AG20443 (cell line): ENCODE results near the gene FCMR.

ENCODE experiments used
- DNase-seq: peaks from one replicate; pipeline ENCODE4 v3.0.0; 2012; ENCODE audit warnings: low spot score, mixed read lengths

The FCMR gene

DNA sequence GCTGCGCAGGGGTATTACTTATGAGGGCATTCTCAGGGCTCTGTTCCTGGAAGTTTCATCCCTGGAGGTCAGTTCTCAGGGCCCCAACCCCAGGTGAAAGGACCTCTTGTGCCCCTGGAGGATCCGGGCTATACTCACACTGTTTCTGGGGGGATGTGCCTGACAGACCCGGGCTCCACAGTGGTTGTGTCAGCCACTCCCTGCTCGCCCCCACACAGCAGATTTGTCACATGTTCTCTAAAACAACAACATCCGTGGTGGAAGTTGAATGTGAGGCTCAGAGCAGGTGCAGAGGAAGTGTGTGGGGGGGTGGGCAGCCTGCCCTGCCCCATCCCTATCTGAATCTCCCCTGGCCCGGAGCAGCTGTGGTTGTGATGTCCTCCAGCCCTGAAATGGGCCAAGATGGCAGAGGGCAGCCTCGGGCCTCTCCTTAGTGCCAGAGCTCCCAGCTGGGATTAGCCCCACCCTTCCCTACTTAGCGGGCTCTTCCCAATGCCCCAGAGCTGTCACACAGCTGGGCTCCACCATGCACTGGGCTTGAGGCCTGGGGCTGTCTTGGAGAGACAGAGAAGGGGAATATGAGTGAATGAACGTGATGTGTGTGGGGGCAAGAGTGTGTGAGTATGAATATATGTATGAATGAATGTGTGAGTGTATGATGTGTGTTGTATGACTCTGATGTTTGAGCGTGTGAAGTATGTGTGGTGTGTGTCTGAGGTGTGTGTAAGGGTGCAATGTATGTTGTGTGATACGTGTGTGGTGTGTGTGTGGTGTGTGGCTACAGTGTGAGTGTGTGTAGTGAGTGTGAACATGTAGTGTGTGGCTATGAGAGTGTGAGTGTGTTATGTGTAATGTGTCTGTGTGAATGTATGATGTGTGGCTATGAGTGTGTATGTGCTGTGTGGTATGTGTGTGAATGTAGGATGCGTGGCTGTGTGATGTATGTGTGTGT, 1.5 kb upstream of the FCMR start:
- no peak for DNase-seq

DNA sequence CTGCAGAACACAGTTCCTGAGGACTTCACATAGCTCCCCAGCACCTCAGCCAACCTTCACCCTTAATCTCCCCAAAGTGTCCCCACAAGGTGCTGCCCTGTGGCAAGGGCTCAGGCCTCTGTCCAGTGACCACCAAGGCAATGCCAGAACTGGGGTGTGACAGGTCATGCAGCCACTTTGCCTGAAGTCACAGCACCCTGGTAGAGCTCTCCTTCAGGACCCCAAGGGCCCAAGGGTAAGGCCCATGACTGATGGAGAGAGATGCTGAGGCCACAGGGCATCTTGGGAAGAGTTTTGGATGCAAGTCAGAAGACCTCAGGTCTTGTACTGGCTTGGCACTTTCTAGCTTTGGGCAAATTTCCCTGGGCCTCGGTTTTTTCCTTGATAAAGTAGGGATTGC, 783 bp upstream of the FCMR start:
- DNase-seq, result no peak

DNA sequence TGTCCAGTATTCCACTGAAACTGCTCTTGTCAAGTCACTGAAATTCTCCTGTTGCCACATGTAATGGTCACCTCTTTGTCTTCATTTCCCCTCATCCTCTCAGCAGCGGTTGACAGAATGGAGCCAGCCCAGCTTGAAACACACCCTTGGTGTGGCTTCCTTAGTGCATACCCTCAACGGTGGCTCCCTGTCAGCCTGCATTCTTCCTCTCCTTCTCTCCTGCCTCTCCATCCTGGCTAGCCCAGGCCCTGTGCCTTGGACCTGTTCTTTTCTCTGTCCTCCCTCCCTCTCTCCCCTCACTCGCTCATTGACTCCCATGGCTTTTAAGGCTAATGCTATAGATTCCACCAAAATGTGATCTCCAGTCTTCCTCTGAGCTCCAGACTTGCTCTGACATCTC, 3.7 kb downstream of the FCMR start:
- DNase-seq, result no peak

DNA sequence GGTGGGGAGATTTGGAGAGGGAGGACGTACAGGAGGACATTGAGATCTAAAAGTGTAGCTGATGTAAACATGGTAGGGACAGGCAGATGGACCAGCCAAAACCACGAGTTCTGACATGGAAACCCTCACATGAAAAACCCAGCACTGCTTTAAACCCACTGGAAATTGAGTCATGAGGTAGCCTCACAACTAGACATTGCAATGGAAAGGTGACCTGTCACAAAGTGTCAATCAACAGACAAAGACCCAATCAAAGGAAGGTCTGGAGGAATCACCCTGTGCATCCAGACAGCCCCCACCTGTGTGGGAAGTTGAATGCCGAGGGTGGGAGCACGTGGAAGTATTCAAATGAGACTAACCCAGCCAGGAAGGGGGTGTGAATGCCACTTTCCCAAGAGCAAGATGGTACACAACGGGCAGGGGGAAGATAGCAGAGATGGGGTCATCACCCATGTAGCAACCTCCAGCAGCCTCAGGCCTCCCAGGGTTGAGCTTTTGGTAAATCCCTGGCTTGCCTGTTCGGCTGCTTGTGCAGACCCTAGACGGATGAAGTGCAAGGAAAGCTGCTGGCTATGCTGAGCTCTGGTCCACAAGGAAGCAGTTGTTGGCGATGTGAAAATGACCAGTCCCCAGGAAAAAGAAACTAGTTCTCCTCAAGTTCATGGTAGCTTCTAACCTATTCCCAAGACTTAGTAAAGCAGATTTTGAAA, 5.6 kb downstream of the FCMR start:
- no peak for DNase-seq

DNA sequence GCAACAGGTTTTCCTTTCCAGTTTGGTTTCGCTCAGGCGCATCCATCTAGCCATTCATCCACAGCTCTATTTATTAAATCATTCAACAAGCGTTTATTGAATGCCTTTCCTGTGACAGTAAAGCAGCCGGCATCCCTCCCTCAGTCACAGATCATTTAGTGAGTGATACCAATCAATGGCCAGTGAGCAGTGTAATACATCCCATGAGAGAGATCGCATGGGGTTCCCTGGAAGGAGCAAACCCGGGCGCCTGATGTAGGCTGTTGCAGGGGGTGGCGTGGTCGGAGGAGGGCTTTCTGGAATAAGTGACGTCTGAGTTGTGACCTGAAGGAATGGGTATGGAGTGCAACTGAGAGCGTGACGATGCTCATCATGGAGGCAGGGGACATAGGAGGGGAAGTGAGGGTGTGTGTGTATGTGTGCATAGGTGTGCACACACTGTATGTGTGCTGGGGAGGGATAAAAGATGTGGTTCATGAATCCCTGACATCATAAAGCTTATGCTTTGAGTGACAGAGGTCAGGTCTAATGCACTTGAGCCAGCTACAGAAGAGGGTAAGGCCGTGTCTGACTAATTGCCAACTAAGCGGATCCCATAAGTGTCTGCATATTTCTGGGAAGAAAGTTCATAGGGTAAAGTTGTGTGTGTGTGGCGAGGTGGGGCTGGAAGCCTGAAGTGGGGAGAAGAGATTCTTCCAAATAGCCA, 6.6 kb downstream of the FCMR start:
- no peak for DNase-seq

DNA sequence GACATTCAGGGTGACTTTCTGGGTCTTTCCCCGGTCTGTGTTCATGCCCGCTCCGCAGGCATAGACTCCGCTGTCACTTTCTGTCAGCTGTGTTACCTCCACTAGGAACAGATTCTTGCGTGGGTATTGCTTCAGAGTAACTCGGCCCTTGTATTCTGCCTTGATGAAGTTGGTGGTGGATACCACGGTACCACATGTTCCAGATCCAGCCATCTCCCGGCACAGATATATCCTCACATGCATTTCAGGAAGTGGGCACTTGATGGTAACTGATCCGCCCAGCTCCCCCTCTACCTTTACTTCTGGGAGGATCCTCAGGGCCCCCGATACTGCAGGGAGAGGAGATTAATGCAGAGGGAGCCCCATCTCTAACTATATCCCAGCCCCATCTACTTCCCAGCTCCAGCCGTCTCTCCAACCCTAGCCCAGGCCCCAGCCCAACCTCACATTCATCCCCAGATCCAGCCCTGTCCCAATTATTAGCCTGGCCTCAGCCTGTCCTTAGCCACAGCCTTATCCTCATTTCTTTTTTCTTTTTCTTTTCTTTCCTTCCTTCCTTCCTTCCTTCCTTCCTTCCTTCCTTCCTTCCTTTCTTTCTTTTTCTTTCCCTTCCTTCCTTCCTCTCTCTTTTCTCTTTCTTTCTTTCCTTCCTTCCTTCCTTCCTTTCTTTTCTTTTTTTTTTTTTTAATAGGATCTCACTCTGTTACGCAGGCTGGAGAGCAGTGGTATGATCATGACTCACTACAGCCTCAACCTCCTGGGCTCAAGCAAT, 7.8 kb downstream of the FCMR start:
- no peak for DNase-seq

DNA sequence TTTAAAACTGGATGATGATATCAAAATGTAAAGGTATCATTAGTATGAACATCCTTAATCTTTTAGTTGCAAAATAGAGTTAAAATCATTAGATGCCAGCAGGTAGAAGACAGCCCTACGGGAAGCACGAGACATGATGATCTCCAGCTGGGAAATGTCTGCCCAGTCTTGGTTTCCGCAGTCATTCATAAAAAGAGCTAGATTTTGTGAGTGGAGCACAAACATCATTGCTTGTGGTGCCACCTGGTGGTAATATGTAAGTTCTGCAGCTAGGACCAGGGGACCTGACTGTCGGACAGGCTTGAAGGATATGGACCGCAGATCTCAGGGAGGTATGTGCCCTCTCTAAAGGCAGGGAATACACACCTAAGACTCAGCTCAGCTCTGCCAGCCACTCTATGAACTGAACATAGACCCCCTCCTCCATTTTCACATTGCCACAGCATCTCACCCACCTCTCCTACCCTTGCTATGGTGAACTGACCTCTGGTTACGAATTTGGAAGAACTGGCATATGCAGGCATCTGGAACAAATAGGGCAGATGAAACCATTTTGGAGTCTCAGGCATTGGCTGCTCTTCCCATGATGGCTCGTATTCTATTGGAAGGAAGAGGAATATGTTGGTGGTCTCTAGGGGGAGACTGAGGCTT, 9.2 kb downstream of the FCMR start:
- peak; percentile 86 for DNase-seq

DNA sequence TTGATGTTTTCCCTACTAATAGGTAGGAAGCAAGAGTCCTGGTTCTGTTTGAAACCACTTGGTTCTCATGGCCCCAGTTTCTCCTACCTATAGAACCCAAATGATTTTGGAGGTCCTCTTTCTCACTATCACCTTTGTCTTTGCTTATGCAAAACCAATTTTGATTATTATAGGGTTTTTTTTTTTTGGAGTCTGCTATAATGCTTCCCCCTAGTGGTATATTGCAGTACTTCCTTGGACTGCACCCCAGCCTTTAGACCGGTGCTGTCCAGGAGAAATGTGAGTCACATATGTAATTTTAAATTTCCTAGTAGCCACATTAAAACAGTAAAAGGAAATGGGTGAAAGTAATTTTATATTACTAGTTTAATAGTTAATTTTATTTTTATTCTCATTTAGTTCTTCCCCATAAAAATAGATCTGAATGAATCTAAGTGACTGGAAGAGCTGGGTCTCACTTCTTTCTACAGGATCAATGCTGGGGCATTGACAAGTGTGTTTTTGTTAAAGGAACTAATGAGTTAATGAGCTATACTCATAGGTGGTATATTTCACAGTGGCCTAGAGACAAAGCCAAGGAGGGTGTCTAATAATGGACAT, 10.6 kb downstream of the FCMR start:
- peak; percentile 79 for DNase-seq

DNA sequence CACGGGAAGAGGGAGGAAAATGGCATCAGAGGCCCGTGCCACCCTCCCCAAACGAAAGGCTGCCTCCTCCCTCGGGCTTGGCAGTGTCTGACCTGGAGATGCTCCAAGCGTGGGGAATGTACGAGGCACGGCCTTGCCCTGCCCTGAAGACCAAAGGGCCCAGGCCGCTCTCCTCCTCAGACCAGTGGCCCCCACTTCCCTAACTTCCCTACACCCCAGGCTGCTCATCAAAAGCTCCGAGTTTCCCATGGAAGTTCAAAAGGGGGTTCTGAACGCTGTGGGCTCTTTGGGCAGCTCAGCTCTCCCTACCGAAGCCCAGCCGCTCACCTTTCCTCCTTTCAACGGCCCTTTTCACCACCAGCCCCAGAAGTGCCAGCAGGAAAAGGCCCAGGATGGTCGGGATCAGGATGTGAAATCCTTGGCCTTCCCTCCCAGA, 11.8 kb downstream of the FCMR start:
- DNase-seq, result no peak

DNA sequence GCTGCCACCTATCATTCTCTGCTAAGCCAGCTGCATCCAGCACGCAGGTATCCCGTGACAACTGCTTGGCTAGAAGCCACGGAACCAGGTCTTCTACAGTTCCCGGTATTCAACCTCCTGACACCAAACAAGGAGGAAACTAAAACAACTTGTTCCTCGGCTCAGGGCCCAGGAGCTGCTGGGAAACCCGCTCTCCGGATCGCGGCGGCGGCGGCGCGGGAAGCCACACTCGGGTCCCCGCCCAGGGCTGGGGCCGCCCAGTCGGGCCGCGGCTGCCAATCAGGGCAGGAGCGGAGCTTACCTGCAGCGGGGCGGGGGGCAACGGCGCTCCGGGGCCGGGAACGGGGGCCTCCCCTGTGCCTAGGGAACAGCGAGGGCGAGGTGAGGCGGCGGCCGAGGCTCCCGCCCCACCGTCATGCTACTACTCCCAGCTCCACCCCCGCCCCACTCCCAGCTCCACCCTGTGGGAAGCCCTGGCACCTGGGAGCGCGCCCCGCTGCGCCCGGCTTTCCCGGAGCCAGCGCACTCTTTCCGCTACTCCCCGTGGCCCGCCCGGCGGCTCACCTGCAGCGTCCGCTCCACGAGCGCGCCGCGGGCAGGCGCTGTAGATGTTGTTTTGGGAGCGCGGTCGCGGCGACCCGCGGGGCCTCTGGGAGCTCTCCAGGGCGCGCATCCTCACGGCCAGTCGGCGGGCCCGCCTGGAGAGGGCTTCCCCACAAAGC, 12.4 kb downstream of the FCMR start:
- DNase-seq, result peak; percentile 54

DNA sequence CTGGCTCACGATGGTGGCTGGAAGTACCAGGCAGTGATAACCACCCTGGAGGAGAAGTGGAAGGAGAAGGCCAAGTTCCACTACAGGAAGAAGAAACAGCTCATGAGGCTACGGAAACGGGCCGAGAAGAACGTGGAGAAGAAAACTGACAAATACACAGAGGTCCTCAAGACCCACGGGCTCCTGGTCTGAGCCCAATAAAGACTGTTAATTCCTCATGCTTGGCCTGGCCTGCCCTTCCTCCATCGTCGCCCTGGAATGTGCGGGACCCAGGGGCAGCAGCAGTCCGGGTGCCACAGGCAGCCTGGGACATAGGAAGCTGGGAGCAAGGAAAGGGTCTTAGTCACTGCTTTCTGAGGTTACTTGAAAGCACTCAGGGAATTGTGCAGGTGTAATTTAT, 13.7 kb downstream of the FCMR start:
- no peak for DNase-seq

DNA sequence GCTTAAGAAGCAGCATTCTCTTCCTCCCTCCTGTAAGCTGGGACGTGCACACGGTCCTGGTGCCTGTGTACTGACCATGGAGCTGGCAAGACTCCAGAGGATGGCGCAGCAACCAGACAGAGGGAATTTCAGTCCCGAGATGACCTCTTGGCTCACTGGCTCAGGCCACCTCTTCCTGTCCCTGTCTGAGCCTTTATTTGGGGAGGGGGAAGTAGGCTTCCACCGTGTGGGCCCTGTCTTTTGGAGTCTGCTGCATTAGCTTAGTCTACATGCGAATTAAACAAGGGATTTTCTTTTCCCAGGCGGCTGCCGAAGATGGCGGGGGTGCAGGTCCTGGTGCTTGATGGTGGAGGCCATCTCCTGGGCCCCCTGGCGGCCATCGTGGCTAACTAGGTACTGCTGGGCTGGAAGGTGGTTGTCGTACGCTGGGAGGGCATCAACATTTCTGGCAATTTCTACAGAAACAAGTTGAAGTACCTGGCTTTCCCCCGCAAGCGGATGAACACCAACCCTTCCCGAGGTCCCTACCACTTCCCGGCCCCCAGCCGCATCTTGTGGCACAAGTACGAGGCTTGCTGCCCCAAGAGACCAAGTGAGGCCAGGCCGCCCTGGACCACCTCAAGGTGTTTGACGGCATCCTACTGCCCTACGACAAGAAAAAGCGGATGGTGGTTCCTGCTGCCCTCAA, 14.3 kb downstream of the FCMR start:
- no peak for DNase-seq

DNA sequence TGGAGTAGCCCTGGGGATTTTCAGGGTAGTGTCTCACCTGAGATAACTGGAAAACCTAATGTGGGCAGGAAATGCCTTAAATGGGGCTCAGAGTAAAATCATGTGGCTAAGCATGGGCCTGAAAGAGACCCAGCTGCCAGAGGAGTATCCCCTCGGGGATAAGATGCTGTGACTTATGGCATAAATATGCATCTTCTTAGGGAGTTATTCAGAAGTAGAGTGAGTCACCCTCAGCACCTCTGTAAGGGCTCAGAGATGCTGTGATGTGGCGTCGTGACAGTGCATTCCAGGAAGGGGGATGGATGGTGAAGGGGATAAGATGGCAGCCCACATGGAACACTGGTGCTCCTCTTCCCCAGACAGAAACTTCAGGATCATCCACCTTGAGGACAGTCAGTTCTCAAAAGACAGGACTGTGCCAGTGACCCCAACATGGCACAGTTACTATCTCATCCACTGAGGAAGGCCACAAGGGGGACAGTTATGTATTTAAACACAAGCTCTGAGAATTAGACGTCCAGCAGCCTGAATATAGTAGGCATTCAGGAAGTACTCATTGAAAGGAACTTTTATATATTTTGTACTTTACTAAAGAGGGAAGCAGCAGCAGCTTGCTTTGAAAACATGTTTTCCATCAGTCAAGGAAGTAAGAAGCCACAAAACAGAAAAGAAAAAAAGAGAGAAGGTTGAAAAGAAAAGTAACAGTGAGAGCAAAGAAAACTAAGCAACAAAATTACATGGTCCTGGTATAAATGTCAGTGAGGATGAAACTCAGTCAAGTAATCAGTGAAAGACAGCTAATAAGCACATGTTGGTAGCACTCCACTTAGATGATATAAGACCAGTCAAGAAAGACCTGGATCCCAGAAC, 16.2 kb downstream of the FCMR start:
- DNase-seq, result peak; percentile 74

DNA sequence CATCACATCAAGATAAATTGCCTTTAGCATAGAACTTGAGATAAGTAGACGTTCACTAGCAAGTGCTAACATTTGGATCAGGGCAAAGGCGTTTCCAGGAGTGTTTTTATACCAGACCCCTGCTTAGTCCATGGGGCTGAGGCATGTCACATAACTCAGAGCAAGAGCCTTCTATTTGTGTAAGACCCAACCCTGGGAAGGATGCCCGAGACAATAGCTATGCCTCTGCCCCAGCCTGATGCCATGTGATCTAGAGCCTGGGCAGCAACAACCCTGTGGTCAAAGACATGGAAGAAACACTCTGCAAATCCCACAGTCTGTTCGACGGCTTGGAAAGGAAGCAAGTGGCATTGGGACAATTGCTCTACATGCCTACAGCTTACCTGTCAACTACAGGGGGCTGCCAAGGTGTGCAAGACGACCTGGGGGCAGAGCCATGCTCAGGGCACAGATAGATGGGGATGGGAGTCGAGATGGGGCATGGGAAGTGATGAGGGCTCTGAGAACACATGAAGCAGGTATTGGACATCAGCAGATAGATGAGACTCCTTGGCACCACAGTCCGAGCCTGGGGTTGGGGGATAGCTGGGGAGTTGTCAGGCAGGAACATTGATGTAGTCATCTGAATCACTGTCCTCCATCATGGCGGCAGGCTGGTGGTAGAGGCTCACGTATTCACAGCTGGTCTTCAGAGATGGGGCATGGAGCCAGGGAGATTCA, 17.2 kb downstream of the FCMR start:
- no peak for DNase-seq

DNA sequence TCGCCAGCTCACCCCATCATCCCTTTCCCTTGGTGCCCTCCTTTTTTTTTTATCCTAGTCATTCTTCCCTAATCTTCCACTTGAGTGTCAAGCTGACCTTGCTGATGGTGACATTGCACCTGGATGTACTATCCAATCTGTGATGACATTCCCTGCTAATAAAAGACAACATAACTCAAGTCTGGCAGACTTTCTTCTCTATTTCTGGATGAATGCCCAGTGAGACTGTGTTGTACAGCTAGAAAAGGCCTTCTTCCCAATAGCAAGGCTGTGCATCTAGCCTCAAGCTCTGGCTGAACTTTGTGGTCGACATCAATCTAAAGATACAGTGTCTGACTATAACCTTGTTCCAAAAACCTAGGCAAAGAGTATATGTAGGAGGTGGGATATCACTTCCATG, 18.1 kb downstream of the FCMR start:
- no peak for DNase-seq

DNA sequence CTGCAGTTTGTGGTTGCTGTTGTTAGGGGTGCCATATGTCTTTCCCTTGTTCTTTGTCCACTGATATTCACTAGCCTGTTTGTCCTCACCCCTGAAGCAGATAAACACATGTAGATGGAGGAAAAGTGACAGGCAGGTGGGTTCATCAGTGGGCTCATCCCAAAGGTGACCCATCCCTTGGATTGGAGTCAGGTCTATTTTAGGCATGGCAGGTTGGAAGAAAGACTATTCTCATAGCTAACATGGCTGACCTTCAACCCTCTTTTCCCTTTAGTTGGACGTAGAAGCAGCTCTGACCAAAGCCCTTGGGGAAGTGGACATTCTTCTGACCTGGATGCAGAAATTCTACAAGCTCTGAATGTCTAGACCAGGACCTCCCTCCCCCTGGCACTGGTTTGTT, 19.0 kb downstream of the FCMR start:
- no peak for DNase-seq

DNA sequence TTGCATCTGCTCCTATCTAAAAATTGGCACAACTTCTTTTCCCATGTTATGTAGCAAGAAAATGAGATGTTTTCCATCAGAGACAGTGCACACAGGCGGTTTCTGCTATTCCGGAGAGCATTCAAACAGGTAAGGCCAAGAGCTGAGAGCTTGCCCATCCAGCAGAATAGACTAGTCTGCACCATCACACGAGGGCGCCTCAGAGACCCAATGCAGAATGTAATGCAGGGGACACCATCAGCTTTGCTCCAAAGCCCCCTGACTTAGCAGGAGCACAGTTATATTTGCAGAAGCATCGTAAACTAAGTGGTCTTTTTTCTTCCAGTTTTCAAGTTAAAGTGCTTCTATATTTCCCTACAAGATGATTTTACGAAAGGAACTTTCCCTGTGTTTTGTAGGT, 19.8 kb downstream of the FCMR start:
- no peak for DNase-seq

DNA sequence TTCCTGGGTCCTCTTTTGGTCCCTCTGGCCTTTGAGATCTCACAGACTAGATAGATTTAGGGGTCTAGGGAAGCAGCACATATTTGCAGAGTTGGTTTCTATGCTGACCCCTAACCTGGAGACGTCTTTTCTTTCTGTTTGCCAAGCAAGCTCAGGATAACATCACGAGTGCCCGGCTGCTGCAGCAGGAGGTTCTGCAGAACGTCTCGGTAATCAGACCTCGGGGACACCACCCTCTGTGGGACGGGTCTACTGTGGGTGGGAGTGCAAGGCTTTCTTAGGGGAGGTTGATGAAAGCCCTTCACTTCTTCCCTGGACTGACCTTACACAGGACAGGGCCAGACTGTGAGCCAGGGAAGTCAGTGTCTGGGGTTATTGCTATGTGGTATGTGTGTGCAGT, 21.6 kb downstream of the FCMR start:
- no peak for DNase-seq
